B cell (primary cell): Measurements from ENCODE around the gene CCDC141.

ENCODE experiments used
- EZH2 ChIP-seq: IDR thresholded peaks from 2 replicates; pipeline ENCODE4 v1.6.1; 2012; ENCODE audit warnings: borderline replicate concordance, low read depth, mild to moderate bottlenecking, moderate library complexity, low read length; ENCODE audit not compliant: insufficient read depth, poor library complexity, severe bottlenecking
- TF ChIP-seq, protein P1 (sequence below): fragments of 200-600 bp; IDR thresholded peaks from one replicate; pipeline ENCODE4 v1.8.0; 2022; ENCODE audit warnings: antibody characterized with exemption, mild to moderate bottlenecking

- TF ChIP-seq, protein P1, sequence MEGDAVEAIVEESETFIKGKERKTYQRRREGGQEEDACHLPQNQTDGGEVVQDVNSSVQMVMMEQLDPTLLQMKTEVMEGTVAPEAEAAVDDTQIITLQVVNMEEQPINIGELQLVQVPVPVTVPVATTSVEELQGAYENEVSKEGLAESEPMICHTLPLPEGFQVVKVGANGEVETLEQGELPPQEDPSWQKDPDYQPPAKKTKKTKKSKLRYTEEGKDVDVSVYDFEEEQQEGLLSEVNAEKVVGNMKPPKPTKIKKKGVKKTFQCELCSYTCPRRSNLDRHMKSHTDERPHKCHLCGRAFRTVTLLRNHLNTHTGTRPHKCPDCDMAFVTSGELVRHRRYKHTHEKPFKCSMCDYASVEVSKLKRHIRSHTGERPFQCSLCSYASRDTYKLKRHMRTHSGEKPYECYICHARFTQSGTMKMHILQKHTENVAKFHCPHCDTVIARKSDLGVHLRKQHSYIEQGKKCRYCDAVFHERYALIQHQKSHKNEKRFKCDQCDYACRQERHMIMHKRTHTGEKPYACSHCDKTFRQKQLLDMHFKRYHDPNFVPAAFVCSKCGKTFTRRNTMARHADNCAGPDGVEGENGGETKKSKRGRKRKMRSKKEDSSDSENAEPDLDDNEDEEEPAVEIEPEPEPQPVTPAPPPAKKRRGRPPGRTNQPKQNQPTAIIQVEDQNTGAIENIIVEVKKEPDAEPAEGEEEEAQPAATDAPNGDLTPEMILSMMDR: no peak
- no peak for TF ChIP-seq EZH2
Measured at GRCh38 chr2:178873912-178874311, 176.0 kb downstream of the CCDC141 start.
